Measurements from ENCODE around the gene PTPRG. TPM values are rescaled to one million over a fixed set of nuclear protein-coding genes. Genes with fewer than 3 reads are reported as not detected.

PTPRG gene
- total RNA-seq, 1 experiment from 2014 or later, result 32.1 TPM

GRCh38 chr3:61739640-61740039 lies 178.3 kb downstream of the PTPRG start (continued):
- TF ChIP-seq EGR1 (IDR thresholded peaks at IDR 0.05; ENCODE audit: low read depth), result no peak

- H2AFZ ChIP-seq (ENCODE audit: low read depth, low read length, poor library complexity, severe bottlenecking), result no peak overlapping the region
- H3K4me2 ChIP-seq (ENCODE audit: low read length), result no peak overlapping the region
- no peaks in the 10 kb centered on the region for H3K36me3 ChIP-seq (ENCODE audit: control insufficient read depth in 1 of 2, insufficient read depth in 2 of 2, low read length in 2 of 2)
- H3K4me3 ChIP-seq (replicated peaks in 1 of 2; ENCODE audit: low read depth in 1 of 2, low read length in 2 of 2), result no peak overlapping the region
- ChIA-PET RAD21 (ENCODE audit: low non-redundant PET in 1 of 2, low total read pairs in 2 of 2, uncharacterized antibody in 2 of 2, unreplicated experiment in 2 of 2) (no interaction called here), POLR2A (interaction anchor here (0.6 kb wide), 1 partner anchor 12 kb away, joined by 3 read pairs; no protein-coding TSS in a partner anchor), CTCF (no interaction called here)
- intact Hi-C loops (cut with micrococcal nuclease), result no loop called here
- H3K27ac ChIP-seq (ENCODE audit: low read depth, low read length), result no peak overlapping the region
- DNase-seq (ENCODE audit: low read depth, low spot score) (no peak), ATAC-seq (no peak)
- H3K4me1 ChIP-seq (ENCODE audit: control insufficient read depth in 1 of 2, insufficient read depth in 2 of 2, low read length in 2 of 2), result no peaks in the 10 kb centered on the region
- H3K79me2 ChIP-seq (ENCODE audit: insufficient read depth, low read length), result peaks cover 4% of the 10 kb centered on the region; the same call in 1 of the 2 replicates
- no peak for TF ChIP-seq TCF7L2 (IDR thresholded peaks at IDR 0.05; ENCODE audit: borderline replicate concordance, extremely low read depth, insufficient read depth, insufficient read length)
- no peak for TF ChIP-seq REST (IDR thresholded peaks at IDR 0.05; ENCODE audit: low read depth)
- TF ChIP-seq SRF (IDR thresholded peaks at IDR 0.05; ENCODE audit: low read depth), result no peak
- TF ChIP-seq YY1 (IDR thresholded peaks at IDR 0.05; ENCODE audit: extremely low read depth, insufficient replicate concordance, low read depth, low read length), result no peak
- no peak for TF ChIP-seq JUND (IDR thresholded peaks at IDR 0.05)
- no peak for TF ChIP-seq CTCF (IDR thresholded peaks at IDR 0.05 in 2 of 3, conservative IDR thresholded peaks at IDR 0.05 in 1 of 3; ENCODE audit: borderline replicate concordance in 1 of 3, insufficient read depth in 1 of 3, low read depth in 2 of 3, low read length in 2 of 3)
- no peak for TF ChIP-seq EGR1 (IDR thresholded peaks at IDR 0.05; ENCODE audit: low read depth)
- no peak for TF ChIP-seq SP1 (IDR thresholded peaks at IDR 0.05; ENCODE audit: low read depth)
- TF ChIP-seq POLR2AphosphoS5 (IDR thresholded peaks at IDR 0.05; ENCODE audit: low read depth, low read length), result no peak
- TF ChIP-seq CBX3 (IDR thresholded peaks at IDR 0.05; ENCODE audit: low read depth), result no peak
- TF ChIP-seq SIN3A (IDR thresholded peaks at IDR 0.05; ENCODE audit: low read depth), result no peak
- TF ChIP-seq MAX (IDR thresholded peaks at IDR 0.05), result no peak
- no peak for TF ChIP-seq ATF3 (IDR thresholded peaks at IDR 0.05)
- TF ChIP-seq EZH2 (IDR thresholded peaks at IDR 0.05), result no peak
- no peak for TF ChIP-seq ZBTB33 (IDR thresholded peaks at IDR 0.05; ENCODE audit: extremely low read depth, insufficient replicate concordance, low read length)
- no peak for TF ChIP-seq POLR2A (IDR thresholded peaks at IDR 0.05; ENCODE audit: borderline replicate concordance, extremely low read depth, insufficient read depth, insufficient read length)
- TF ChIP-seq EZH2phosphoT487 (IDR thresholded peaks at IDR 0.05; ENCODE audit: borderline replicate concordance), result no peak
- no peak for TF ChIP-seq FOSL1 (IDR thresholded peaks at IDR 0.05; ENCODE audit: low read depth)
- TF ChIP-seq CEBPB (IDR thresholded peaks at IDR 0.05; ENCODE audit: low read depth), result no peak
- no peak for TF ChIP-seq RAD21 (IDR thresholded peaks at IDR 0.05; ENCODE audit: low read depth)
- no peaks in the 10 kb centered on the region for H3K27me3 ChIP-seq (ENCODE audit: insufficient read depth, low read length)
- H3K9me3 ChIP-seq (ENCODE audit: control insufficient read depth in 1 of 2, insufficient read depth in 1 of 2, low read depth in 1 of 2, low read length in 2 of 2), result no peaks in the 10 kb centered on the region
- no TSS peak for BruUV-seq (replicated peaks)
- H3K9me2 ChIP-seq (ENCODE audit: insufficient read depth), result no peaks in the 10 kb centered on the region
- H3K9ac ChIP-seq (ENCODE audit: low read length), result no peak overlapping the region
- no peaks in the 10 kb centered on the region for H4K20me1 ChIP-seq (ENCODE audit: insufficient read depth)
Observed at GRCh38 chr3:61740494-61740893, 179.1 kb downstream of the PTPRG start.
